ENCODE measurements around the gene MBD3L2B. TPM values are rescaled to one million over a fixed set of nuclear protein-coding genes. Genes with fewer than 3 reads are reported as not detected.

MBD3L2B gene
- total RNA-seq, 1 experiment from 2014 or later = 0.69 TPM

- no peak overlapping the region for H3K4me3 ChIP-seq (ENCODE audit: low read depth, low read length, poor library complexity, severe bottlenecking)
- intact Hi-C loops (cut with micrococcal nuclease; ENCODE audit: unreplicated experiment) = no loop called here
- no peaks in the 10 kb centered on the region for H3K27me3 ChIP-seq (replicated peaks; ENCODE audit: insufficient read depth, low read depth, low read length, poor library complexity)
- no peak for DNase-seq (ENCODE audit: low spot score)
- no peaks in the 10 kb centered on the region for H3K36me3 ChIP-seq (ENCODE audit: insufficient read depth, low read length, poor library complexity, severe bottlenecking)
- POLR2A ChIA-PET (ENCODE audit: low non-redundant PET) = interaction anchor here (0.5 kb wide), 1 partner anchor 299 kb away, joined by 9 read pairs; no protein-coding TSS in a partner anchor
- no peak for TF ChIP-seq EZH2 (IDR thresholded peaks at IDR 0.05; ENCODE audit: borderline replicate concordance, low read depth, low read length, poor library complexity, severe bottlenecking)
- TF ChIP-seq CTCF (conservative IDR thresholded peaks at IDR 0.05; ENCODE audit: low read depth, low read length) = no peak
- BruUV-seq (replicated peaks) = no TSS peak
- no peak overlapping the region for H3K27ac ChIP-seq (ENCODE audit: low read depth, low read length, poor library complexity, severe bottlenecking)
- CTCF ChIA-PET = no interaction called here
- no peaks in the 10 kb centered on the region for H3K9me3 ChIP-seq (ENCODE audit: low read depth, low read length, poor library complexity, severe bottlenecking)
- no peaks in the 10 kb centered on the region for H3K4me1 ChIP-seq (ENCODE audit: insufficient read depth, low read length, poor library complexity, severe bottlenecking)
Measured at GRCh38 chr19:6987850-6988249, 33.4 kb downstream of the MBD3L2B start.

GRCh38 chr19:6983448-6983847, 37.8 kb downstream of the MBD3L2B start:
- Histone ChIP-seq H3K4me3 (ENCODE audit: low read depth, low read length, poor library complexity, severe bottlenecking) (no peak overlapping the region), H3K27ac (ENCODE audit: low read depth, low read length, poor library complexity, severe bottlenecking) (no peak overlapping the region), H3K36me3 (ENCODE audit: insufficient read depth, low read length, poor library complexity, severe bottlenecking) (no peaks in the 10 kb centered on the region), H3K9me3 (ENCODE audit: low read depth, low read length, poor library complexity, severe bottlenecking) (no peaks in the 10 kb centered on the region), H3K4me1 (ENCODE audit: insufficient read depth, low read length, poor library complexity, severe bottlenecking) (no peaks in the 10 kb centered on the region), H3K27me3 (replicated peaks; ENCODE audit: insufficient read depth, low read depth, low read length, poor library complexity) (no peaks in the 10 kb centered on the region)
- CTCF ChIA-PET = no interaction called here
- no peak for DNase-seq (ENCODE audit: low spot score)
- intact Hi-C loops (cut with micrococcal nuclease; ENCODE audit: unreplicated experiment) = no loop called here
- BruUV-seq (replicated peaks) = no TSS peak
- POLR2A ChIA-PET (ENCODE audit: low non-redundant PET) = no interaction called here
- no peak for TF ChIP-seq EZH2 (IDR thresholded peaks at IDR 0.05; ENCODE audit: borderline replicate concordance, low read depth, low read length, poor library complexity, severe bottlenecking)

- ChIA-PET CTCF (no interaction called here), POLR2A (ENCODE audit: low non-redundant PET) (no interaction called here)
- no peaks in the 10 kb centered on the region for H3K4me1 ChIP-seq (ENCODE audit: insufficient read depth, low read length, poor library complexity, severe bottlenecking)
- intact Hi-C loops (cut with micrococcal nuclease; ENCODE audit: unreplicated experiment) = no loop called here
- H3K27ac ChIP-seq (ENCODE audit: low read depth, low read length, poor library complexity, severe bottlenecking) = no peak overlapping the region
- peaks cover 8% of the 10 kb centered on the region for H3K9me3 ChIP-seq (ENCODE audit: low read depth, low read length, poor library complexity, severe bottlenecking)
- no peak overlapping the region for H3K4me3 ChIP-seq (ENCODE audit: low read depth, low read length, poor library complexity, severe bottlenecking)
- TF ChIP-seq EZH2 (IDR thresholded peaks at IDR 0.05; ENCODE audit: borderline replicate concordance, low read depth, low read length, poor library complexity, severe bottlenecking) (no peak), CTCF (conservative IDR thresholded peaks at IDR 0.05; ENCODE audit: low read depth, low read length) (no peak)
- DNase-seq (ENCODE audit: low spot score) = no peak
- H3K36me3 ChIP-seq (ENCODE audit: insufficient read depth, low read length, poor library complexity, severe bottlenecking) = no peaks in the 10 kb centered on the region
- BruUV-seq (replicated peaks) = no TSS peak
- H3K27me3 ChIP-seq (replicated peaks; ENCODE audit: insufficient read depth, low read depth, low read length, poor library complexity) = no peaks in the 10 kb centered on the region
Measured at GRCh38 chr19:6979399-6979798, 41.8 kb downstream of the MBD3L2B start.

GRCh38 chr19:6976197-6976596, 45.0 kb downstream of the MBD3L2B start:
- intact Hi-C loops (cut with micrococcal nuclease; ENCODE audit: unreplicated experiment) = no loop called here
- H3K9me3 ChIP-seq (ENCODE audit: low read depth, low read length, poor library complexity, severe bottlenecking) = peaks cover 8% of the 10 kb centered on the region
- DNase-seq (ENCODE audit: low spot score) = no peak
- H3K27me3 ChIP-seq (replicated peaks; ENCODE audit: insufficient read depth, low read depth, low read length, poor library complexity) = no peaks in the 10 kb centered on the region
- no peak overlapping the region for H3K27ac ChIP-seq (ENCODE audit: low read depth, low read length, poor library complexity, severe bottlenecking)
- H3K4me3 ChIP-seq (ENCODE audit: low read depth, low read length, poor library complexity, severe bottlenecking) = no peak overlapping the region
- no peaks in the 10 kb centered on the region for H3K4me1 ChIP-seq (ENCODE audit: insufficient read depth, low read length, poor library complexity, severe bottlenecking)
- no peaks in the 10 kb centered on the region for H3K36me3 ChIP-seq (ENCODE audit: insufficient read depth, low read length, poor library complexity, severe bottlenecking)
- TF ChIP-seq EZH2 (IDR thresholded peaks at IDR 0.05; ENCODE audit: borderline replicate concordance, low read depth, low read length, poor library complexity, severe bottlenecking) (no peak), CTCF (conservative IDR thresholded peaks at IDR 0.05; ENCODE audit: low read depth, low read length) (no peak)
- no TSS peak for BruUV-seq (replicated peaks)
- ChIA-PET CTCF (no interaction called here), POLR2A (ENCODE audit: low non-redundant PET) (no interaction called here)

Measured in A673 (cell line).